ENCODE data around the gene FIS1.

The FIS1 gene

GRCh38 chr7:101234636-101235035 lies 10.2 kb downstream of the FIS1 start:
- no peak for DNase-seq (ENCODE audit: low read depth)

DNA sequence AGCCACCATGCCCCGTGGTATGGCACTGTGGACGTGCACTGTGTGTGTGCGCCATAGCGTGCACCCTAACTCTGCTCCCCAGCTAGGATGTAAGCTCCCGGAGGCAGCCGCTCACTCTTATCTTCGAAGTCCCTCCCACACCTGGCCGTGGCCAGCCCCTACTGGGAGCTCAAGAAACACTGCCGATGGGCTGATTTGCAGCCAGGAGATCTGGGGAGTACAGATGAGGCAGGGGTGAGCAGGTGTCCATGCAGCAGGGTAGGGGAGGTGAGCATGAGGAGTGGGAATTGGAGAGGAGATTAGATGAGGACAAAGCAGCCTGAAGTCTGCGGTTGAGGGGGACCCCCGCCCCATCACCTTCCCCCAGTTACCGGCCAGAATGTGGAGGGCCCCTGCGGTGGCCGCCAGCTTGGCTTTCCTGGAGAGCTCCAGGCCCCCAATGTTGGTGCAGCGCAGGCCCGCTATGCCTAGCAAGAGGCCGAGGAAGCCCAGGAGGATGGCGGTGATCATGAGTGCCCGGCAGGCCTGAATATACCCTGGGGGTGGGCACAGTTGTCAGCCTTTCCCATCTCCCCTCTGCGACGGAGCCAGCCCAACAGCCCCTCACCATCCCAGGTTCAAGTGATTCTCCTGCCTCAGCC lies 10.9 kb downstream of the FIS1 start:
- no peak for DNase-seq (ENCODE audit: low read depth)

- no peak for DNase-seq (ENCODE audit: low read depth)
Observed at GRCh38 chr7:101232141-101232850, 12.6 kb downstream of the FIS1 start.

DNA sequence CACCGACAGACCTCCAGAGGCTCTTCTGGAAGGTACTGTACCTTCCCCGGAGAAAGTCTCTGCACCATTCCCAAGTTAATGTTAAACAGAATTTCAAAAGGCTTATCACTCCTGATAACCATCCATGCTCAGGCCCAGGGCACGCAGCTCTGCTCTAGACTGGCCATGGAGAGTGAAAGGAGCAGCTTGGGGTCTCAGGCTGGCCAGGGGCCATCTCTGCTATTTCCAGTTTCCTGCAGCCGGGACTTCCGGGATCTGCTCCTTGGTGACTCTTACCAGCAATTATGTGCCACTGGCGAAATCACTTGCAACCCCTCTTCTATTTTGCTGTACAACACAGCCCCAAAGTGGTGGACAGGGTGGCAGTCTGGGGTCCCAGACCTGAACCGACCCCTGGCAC lies 13.2 kb downstream of the FIS1 start:
- DNase-seq (ENCODE audit: low read depth) = no peak

DNA sequence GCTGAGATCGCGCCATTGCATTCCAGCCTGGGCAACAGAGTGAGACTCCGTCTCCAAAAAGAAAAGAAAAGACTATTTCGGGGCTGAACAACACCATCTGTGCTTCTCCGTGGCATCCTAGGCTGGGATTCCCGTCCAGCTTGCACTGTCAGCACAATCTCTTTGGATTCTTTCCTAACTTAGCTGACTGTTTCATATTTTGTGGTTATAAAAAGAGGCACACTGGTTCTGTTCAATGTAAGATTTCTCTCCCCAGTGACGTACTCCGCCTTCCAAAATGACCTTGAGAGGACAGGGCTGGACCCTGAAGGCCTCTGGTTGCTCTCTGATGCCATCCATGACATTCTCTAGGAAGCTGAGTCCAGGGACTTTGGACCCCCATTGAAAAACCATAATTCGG lies 18.2 kb downstream of the FIS1 start:
- no peak for DNase-seq (ENCODE audit: low read depth)

GRCh38 chr7:101225650-101226049 lies 19.2 kb downstream of the FIS1 start:
- DNase-seq (ENCODE audit: low read depth) = no peak

DNA sequence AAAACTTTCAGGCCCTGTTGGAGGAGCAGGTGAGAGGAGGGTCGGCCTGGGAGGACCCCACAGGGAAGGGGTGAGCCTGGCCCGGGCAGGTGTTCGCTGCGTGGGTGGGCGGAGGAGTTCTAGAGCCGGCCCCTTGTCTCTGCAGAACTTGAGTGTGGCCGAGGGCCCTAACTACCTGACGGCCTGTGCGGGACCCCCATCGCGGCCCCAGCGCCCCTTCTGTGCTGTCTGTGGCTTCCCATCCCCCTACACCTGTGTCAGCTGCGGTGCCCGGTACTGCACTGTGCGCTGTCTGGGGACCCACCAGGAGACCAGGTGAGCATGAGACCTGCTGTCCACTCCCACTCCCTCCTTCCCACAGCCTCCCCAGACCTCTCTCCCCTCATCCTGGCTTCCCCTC lies 21.4 kb downstream of the FIS1 start:
- DNase-seq (ENCODE audit: low read depth) = no peak

DNA sequence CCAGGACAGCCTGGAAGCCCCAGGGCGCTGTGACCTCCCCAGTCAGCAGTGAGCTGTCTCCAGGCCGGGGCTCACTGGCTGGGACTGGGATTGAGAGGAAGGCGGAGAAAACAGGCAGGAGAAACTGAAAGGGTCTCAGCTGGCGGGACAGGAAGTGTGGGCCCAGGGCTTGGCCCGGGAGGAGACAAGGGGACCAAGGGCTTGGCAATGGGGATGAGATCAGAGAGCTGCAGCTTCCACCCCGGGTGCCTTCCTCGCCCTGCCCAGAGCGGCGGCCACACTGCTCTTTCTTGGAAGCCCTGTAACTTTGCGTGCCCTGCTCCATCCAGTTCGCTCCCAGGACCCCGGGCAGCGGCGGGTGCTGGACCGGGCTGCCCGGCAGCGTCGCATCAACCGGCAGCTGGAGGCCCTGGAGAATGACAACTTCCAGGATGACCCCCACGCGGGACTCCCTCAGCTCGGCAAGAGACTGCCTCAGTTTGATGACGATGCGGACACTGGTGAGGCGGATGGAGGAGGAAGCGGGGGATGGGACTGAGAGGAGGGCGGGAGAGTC lies 22.5 kb downstream of the FIS1 start:
- no peak for DNase-seq (ENCODE audit: low read depth)

DNA sequence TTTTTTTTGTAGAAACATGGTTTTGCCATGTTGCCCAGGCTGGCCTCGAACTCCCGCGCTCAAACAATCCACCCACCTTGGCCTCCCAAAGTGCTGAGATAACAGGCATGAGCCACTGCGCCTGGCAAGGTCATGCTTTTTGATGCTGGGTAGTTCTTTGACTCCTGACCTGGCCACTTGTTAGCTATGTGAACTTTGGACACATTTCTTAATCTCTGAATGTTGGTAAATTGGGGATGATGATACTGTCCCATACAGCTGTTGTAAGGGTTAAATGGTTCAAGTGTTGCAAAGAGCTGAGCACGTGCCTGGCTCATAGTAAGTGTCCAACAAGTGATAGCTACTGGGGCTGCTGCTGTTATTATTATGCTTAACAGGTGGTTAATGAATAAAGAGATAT lies 24.6 kb downstream of the FIS1 start:
- no peak for DNase-seq (ENCODE audit: low read depth)

GRCh38 chr7:101218236-101219125 lies 26.4 kb downstream of the FIS1 start:
- DNase-seq (ENCODE audit: low read depth) = no peak

GRCh38 chr7:101217388-101218235 lies 27.3 kb downstream of the FIS1 start, which contains the start of the genes PLOD3 and ZNHIT1:
TSS of gene PLOD3 (minus strand) at chr7:101217581. CDS start at chr7:101217274, 307 bp downstream.
TSS of gene ZNHIT1 (plus strand) at chr7:101218165. CDS start at chr7:101218196, 31 bp downstream.
- DNase-seq (ENCODE audit: low read depth) = peak; percentile 94

DNA sequence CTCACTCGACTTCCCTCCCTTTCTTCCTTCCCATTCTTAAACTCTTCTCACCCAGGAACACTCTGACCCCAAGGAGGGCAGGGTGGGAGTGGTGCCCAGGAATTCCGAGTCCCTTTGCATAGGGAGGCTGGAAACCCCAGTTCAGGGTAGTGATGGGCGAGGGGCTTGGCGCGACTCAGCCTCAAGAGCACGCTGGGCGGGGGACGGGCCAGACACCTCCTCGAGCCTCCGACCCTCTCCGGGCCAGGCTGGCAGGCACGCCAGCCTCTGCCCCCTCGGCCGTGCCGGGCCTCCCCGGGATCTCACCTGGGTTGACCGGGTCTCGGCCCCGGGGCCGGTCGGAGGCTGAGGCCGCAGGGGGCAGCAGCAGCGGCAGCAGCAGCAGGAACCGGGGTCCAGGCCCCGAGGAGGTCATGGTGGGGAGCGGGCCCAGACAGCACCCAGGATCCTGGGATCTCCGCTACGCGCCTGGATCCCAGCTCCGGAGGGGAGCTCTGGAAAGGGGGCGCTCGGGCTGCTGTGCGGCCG lies 28.0 kb downstream of the FIS1 start:
- DNase-seq (ENCODE audit: low read depth) = no peak

- no peak for DNase-seq (ENCODE audit: low read depth)
Observed at GRCh38 chr7:101216001-101216859, 28.7 kb downstream of the FIS1 start.

GRCh38 chr7:101212014-101212413 lies 32.9 kb downstream of the FIS1 start:
- no peak for DNase-seq (ENCODE audit: low read depth)

- no peak for DNase-seq (ENCODE audit: low read depth)
Observed at GRCh38 chr7:101211501-101211900, 33.4 kb downstream of the FIS1 start.

- DNase-seq (ENCODE audit: low read depth) = no peak
Observed at GRCh38 chr7:101210143-101210542, 34.7 kb downstream of the FIS1 start.

- no peak for DNase-seq (ENCODE audit: low read depth)
Observed at GRCh38 chr7:101208794-101209193, 36.1 kb downstream of the FIS1 start.

DNA sequence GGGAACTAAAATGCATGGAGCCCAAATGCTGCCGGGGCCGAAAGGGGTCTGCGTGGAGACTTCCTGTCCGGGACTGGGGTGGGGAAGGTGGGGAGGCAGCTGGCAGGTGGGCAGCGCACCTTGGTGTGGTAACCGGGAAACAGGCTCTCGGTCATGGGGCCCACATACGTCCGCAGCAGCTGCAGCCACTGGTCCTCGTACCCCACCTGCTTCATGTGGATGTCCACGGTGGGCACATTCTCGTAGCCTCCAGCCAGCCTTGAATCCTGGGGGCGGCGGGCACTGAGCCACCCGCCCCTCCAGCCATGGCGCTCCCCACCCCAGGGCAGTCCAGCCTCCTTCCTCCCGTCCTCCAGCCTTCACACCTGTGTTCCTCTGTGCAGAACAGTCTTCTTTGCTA lies 37.4 kb downstream of the FIS1 start:
- no peak for DNase-seq (ENCODE audit: low read depth)

- DNase-seq (ENCODE audit: low read depth) = no peak
Observed at GRCh38 chr7:101206665-101207042, 38.2 kb downstream of the FIS1 start.

Data from non-pigmented ciliary epithelial cell (primary cell).